Inflammatory macrophage (primary cell): ENCODE results near the gene NR4A1.

Experiments used
- DNase-seq, 2 donors: peaks; one replicate each; pipeline ENCODE4 v3.0.0-alpha.2; 2020 to 2022

Gene NR4A1

DNA sequence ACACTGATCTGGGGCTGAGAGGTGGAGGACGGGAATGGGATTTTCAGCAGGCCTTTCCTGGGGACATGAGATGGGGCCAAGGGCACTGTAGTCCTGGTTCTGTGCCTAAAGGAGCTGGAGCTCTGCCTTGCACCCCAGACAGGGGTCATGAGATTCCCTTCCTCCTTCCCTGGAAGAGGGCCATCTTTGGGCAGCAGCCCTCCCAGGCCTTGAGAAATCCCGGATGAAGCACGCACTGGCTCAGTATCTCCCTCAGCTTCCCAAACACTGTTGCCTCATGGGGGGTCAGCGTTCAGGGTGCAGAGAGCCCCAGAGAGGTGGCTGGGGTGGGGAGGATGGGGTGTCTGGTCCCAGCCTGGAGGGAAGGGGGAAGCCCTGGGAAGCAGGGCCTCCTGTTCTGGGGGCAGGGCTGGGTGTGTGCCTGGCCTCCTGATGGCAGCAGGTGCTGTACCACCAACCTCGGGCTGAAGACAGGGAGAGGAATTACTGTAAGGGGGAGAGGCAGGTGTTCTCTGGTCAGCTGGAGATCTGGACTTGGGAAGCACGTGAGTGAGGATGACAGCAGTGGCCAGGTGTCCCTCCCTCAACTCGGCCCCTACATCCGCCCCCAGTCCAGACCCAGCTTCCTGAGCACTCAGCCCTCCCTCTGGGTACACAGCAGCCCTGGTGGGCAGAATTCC, 8.4 kb upstream of the NR4A1 start:
- DNase-seq, result no peak

- DNase-seq, result no peak
Measured at GRCh38 chr12:52043386-52044212, 7.6 kb upstream of the NR4A1 start.

DNA sequence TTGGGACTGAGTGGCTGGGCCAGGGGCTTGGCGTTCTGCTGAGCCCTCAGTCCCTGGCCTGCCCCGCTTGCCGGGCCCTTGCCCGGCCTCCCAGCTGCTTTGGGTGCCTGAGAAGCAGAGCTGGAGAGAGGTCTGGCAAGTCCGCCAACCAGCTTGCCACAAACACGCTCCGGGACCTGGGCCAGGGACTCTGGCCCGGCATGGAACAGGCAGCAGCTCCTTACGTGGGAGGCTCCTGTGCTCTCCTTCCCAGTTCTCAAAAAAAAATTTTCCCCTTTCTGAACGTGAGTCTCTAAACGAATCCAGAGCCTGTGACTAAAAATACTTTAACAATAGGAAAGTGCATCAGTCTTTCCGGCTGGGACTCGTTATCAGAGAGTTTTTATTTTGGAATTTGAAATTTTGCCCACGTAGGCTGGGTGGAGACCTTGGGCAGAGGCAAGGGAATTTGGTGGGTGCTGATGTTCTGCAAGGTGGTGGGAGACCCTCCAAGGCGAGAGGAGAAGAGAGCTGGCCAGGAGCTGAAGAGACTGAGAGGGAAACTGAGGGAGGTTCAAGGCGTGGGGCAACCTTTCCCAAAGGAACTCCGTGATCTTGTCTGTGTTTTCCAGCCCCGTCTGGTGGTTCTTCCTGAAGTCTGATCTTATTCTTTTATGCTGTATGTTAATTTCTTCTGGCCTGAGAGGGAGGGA, 6.8 kb upstream of the NR4A1 start:
- no peak for DNase-seq

DNA sequence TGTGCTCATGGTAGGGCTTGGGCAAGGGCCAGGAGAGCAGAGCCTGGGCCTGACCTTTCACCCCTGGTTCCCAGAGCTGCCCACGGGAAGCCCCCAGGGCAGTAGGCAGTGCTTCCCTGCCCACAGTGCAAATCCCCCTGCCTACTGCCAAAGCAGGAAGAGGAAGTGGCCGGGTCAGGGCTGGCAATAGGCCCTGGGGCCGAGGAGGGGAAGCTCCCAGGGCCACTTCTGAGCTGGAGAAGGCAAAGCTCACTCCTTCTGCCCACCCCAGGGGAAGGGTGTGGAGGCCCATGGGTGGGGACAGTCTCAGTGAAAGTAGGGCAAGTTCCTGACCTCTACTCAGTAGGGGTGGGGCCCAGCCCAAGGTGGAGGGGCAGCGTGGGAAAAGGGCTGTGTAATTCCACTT, 5.4 kb upstream of the NR4A1 start:
- peak; percentile 73 to 83 for DNase-seq

DNA sequence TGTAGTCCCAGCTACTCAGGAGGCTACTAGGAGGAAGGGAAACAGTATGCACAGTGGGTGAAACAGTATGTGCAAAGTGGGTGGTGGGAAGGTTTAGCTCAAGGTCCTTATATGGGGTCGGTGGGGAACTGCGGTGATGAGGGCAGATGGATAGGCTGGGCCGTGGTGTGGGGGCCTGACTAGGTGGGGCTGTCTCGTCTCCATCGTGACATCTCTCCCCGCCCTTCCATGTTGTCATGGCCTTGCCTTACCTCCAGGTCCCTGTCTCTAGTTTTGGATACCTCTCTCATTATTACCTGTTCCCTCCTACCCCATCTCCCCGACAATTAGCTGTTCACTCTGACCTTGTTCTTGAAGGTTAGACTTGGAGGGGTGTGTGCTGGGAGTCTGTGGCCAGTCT, 4.4 kb upstream of the NR4A1 start:
- DNase-seq, result no peak

- no peak for DNase-seq
Measured at GRCh38 chr12:52049286-52049685, 2.0 kb upstream of the NR4A1 start.

GRCh38 chr12:52049688-52050087, 1.6 kb upstream of the NR4A1 start:
- no peak for DNase-seq

GRCh38 chr12:52050116-52050757, 1.0 kb upstream of the NR4A1 start:
- DNase-seq, result peak; percentile 22 to 41

GRCh38 chr12:52052468-52053186, 1.4 kb downstream of the NR4A1 start:
- DNase-seq, result no peak

DNA sequence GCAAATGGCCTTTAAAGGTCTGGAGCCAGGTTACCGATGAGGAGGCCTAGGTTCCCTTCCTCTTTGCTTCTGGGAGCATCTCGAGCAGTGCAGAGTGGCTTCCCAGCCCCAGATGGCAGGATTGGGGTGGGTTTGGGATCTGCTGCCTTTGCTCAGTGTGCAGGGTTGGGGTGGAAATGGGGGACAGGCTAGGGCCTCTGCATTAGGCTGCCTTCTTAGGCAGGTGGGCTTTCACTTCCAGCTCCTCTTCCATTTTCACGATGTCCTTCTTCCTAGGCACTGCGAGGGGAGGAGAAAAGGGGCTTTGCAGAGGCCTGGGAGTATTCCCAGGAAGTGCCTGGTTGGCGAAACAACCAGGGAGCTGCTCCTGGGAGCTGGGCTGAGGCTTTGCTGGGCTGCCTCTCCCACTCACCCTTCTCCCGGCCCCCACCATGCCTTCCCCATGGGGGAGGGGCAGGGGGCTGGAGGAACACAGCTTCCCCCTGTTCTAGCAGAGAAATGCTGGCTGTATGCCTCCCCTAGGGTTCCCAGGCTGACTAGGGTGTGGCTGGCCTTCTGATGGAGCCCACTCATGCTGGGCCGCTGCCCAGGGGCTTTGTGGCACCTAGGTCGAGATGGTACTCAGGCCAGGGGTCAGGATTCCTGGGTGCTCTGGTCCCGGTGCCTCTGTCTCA, 2.4 kb downstream of the NR4A1 start:
- no peak for DNase-seq

DNA sequence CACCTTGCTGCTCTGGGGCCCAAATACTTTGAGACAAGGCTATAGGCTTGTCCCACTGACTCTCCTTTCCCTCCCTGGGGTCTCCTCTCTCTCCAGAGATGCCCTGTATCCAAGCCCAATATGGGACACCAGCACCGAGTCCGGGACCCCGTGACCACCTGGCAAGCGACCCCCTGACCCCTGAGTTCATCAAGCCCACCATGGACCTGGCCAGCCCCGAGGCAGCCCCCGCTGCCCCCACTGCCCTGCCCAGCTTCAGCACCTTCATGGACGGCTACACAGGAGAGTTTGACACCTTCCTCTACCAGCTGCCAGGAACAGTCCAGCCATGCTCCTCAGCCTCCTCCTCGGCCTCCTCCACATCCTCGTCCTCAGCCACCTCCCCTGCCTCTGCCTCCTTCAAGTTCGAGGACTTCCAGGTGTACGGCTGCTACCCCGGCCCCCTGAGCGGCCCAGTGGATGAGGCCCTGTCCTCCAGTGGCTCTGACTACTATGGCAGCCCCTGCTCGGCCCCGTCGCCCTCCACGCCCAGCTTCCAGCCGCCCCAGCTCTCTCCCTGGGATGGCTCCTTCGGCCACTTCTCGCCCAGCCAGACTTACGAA, 3.1 kb downstream of the NR4A1 start:
- no peak for DNase-seq

DNA sequence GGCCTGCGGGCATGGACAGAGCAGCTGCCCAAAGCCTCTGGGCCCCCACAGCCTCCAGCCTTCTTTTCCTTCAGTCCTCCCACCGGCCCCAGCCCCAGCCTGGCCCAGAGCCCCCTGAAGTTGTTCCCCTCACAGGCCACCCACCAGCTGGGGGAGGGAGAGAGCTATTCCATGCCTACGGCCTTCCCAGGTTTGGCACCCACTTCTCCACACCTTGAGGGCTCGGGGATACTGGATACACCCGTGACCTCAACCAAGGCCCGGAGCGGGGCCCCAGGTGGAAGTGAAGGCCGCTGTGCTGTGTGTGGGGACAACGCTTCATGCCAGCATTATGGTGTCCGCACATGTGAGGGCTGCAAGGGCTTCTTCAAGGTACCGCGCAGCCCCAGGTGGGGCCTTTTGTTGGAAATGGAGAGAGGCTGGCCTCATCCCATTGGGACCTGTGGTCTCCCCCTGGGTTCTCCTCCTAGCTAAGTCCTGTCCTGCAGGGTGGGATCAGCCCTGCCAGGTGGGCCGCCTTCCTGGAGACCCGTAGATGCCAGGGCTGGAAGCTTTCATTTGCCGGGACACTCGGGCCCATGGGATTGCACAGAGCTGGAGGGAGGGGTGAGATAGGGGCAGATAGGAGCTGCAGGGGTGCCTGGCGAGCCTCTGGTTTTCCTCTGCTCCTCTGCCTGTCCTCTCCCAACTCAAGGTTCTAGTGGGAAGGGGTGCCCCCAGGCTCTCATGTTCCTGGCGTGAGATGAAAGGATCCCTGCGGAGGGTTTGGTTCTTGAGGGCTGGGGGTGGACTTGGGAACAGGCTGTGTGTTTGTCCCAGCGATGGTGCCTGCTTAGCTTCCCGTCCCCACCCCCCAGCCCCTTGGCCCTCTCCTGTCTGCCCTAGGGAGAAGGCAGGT, 3.8 kb downstream of the NR4A1 start:
- DNase-seq, result no peak

GRCh38 chr12:52055731-52056711, 4.8 kb downstream of the NR4A1 start:
- DNase-seq, result no peak

DNA sequence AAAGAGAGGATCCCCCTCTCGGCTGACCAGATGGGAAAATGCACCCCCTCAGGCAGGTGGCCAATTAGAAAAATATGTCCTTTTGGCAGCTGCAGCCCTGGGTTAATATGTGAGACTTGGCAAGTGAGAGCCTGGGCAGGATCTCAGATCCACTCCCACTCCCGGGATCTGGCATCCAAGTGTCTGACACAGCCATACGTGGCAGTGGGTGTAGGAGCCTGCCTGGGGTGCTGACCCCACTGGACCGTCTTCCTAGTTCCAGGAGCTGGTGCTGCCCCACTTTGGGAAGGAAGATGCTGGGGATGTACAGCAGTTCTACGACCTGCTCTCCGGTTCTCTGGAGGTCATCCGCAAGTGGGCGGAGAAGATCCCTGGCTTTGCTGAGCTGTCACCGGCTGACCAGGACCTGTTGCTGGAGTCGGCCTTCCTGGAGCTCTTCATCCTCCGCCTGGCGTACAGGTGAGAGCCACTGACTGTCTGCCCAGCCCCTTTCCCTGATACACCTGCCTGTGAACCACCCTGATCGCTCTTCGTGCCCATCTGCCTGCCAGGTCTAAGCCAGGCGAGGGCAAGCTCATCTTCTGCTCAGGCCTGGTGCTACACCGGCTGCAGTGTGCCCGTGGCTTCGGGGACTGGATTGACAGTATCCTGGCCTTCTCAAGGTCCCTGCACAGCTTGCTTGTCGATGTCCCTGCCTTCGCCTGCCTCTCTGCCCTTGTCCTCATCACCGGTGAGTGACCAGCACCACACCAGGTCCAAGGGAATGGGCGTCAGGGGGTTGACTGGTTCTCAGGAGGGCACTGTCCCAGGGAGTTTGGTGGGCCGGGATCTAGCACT, 5.8 kb downstream of the NR4A1 start:
- no peak for DNase-seq

- DNase-seq, result no peak
Measured at GRCh38 chr12:52057638-52058576, 6.7 kb downstream of the NR4A1 start.

DNA sequence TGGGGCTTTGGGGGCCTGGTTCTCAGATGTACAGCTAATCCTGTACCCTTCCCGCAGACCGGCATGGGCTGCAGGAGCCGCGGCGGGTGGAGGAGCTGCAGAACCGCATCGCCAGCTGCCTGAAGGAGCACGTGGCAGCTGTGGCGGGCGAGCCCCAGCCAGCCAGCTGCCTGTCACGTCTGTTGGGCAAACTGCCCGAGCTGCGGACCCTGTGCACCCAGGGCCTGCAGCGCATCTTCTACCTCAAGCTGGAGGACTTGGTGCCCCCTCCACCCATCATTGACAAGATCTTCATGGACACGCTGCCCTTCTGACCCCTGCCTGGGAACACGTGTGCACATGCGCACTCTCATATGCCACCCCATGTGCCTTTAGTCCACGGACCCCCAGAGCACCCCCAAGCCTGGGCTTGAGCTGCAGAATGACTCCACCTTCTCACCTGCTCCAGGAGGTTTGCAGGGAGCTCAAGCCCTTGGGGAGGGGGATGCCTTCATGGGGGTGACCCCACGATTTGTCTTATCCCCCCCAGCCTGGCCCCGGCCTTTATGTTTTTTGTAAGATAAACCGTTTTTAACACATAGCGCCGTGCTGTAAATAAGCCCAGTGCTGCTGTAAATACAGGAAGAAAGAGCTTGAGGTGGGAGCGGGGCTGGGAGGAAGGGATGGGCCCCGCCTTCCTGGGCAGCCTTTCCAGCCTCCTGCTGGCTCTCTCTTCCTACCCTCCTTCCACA, 7.6 kb downstream of the NR4A1 start:
- DNase-seq, result no peak
